ENCODE results near the gene USP49. TPM values are rescaled to one million over a fixed set of nuclear protein-coding genes. Genes with fewer than 3 reads are reported as not detected.
A peak's percentile ranks its signal among the peaks of the same experiment; 100 is the strongest.

USP49 gene
- total RNA-seq, 4 donors from 2014 or later: 2.3 to 3.8 (median 3.1) TPM

GRCh38 chr6:41757931-41758640 lies 137.1 kb downstream of the USP49 start:
- DNase-seq (ENCODE audit: low spot score) (no peak), ATAC-seq (ENCODE audit: low FRiP score) (no peak)
- TF ChIP-seq CTCF (IDR thresholded peaks at IDR 0.05): no peak

- no peak for ATAC-seq (ENCODE audit: low FRiP score)
Observed at GRCh38 chr6:41757271-41757670, 137.9 kb downstream of the USP49 start.

GRCh38 chr6:41756354-41756753 lies 138.8 kb downstream of the USP49 start:
- ATAC-seq (ENCODE audit: low FRiP score) (peak; percentile 19), DNase-seq (ENCODE audit: low spot score) (no peak)
- TF ChIP-seq CTCF (IDR thresholded peaks at IDR 0.05): no peak

More at GRCh38 chr6:41757271-41757670, 137.9 kb downstream of the USP49 start:
- DNase-seq (ENCODE audit: low spot score): no peak
- no peak for TF ChIP-seq CTCF (IDR thresholded peaks at IDR 0.05)

GRCh38 chr6:41755895-41756294 lies 139.3 kb downstream of the USP49 start:
- DNase-seq (ENCODE audit: low spot score): no peak
- no peak for TF ChIP-seq CTCF (IDR thresholded peaks at IDR 0.05)
- no peak for ATAC-seq (ENCODE audit: low FRiP score)

- no peak for TF ChIP-seq CTCF (IDR thresholded peaks at IDR 0.05)
- ATAC-seq (ENCODE audit: low FRiP score) (no peak), DNase-seq (ENCODE audit: low spot score) (no peak)
Observed at GRCh38 chr6:41750374-41750773, 144.8 kb downstream of the USP49 start.

- ATAC-seq (ENCODE audit: low FRiP score): no peak
- TF ChIP-seq CTCF (IDR thresholded peaks at IDR 0.05): no peak
- no peak for DNase-seq (ENCODE audit: low spot score)
Observed at GRCh38 chr6:41748542-41748941, 146.6 kb downstream of the USP49 start.

- ATAC-seq (ENCODE audit: low FRiP score): no peak
- TF ChIP-seq CTCF (IDR thresholded peaks at IDR 0.05): no peak
- DNase-seq (ENCODE audit: low spot score): no peak
Observed at GRCh38 chr6:41748102-41748477, 147.1 kb downstream of the USP49 start.
